CD4-positive, alpha-beta memory T cell (primary cell): Measurements from ENCODE around the gene RBFOX2. TPM values are rescaled to one million over a fixed set of nuclear protein-coding genes. Genes with fewer than 3 reads are reported as not detected.

Source experiments
- CTCF ChIA-PET: fragments of 350-600 bp; sonication (Branson Sonifier 250); formaldehyde crosslinking; loops from one replicate; lab custom pipeline; 2021; ENCODE audit warnings: inconsistent platforms; ENCODE audit not compliant: partially characterized antibody; lab: Charles Lee
- POLR2A ChIA-PET: fragments of 350-600 bp; sonication (Branson Sonifier 250); formaldehyde crosslinking; loops from one replicate; lab custom pipeline; 2021; ENCODE audit not compliant: partially characterized antibody; lab: Charles Lee
- DNase-seq, 5 donors: peaks; one replicate each; pipeline versions ENCODE4 v3.0.0 to v3.0.0-alpha.2; 2020 to 2022; ENCODE audit warnings: mixed read lengths in 1 of 5
- H3K27ac ChIP-seq: one replicate; pipeline ENCODE4 v1.7.0; 2013; ENCODE audit warnings: low read depth, low read length
- H3K27me3 ChIP-seq: 2 replicates; pipeline ENCODE4 v1.7.0; 2013; ENCODE audit warnings: mild to moderate bottlenecking, low read length, moderate library complexity; ENCODE audit not compliant: insufficient read depth
- H3K36me3 ChIP-seq: 2 replicates; pipeline ENCODE4 v1.7.0; 2013; ENCODE audit warnings: mild to moderate bottlenecking, low read length, moderate library complexity; ENCODE audit not compliant: insufficient read depth
- H3K4me1 ChIP-seq: 2 replicates; pipeline ENCODE4 v1.7.0; 2013; ENCODE audit warnings: mild to moderate bottlenecking, low read length, moderate library complexity; ENCODE audit not compliant: insufficient read depth
- H3K4me3 ChIP-seq, 2 donors: one replicate each; pipeline ENCODE4 v1.7.0; 2013; ENCODE audit warnings: low read length in 2 of 2, mild to moderate bottlenecking in 1 of 2
- H3K9me3 ChIP-seq, 2 donors: one replicate each; pipeline ENCODE4 v1.7.0; 2013; ENCODE audit warnings: low read length in 2 of 2, control low read depth in 1 of 2; ENCODE audit not compliant: control insufficient read depth in 1 of 2
- H3K27ac Mint-ChIP-seq, 7 donors: one replicate each; pipeline ENCODE4 v1.8.0; 2020 to 2021; ENCODE audit warnings: mixed read lengths in 7 of 7, mild to moderate bottlenecking in 6 of 7, inconsistent platforms in 3 of 7, moderate library complexity in 3 of 7
- H3K27me3 Mint-ChIP-seq, 2 donors: one replicate each; pipeline ENCODE4 v1.8.0; 2020 to 2021; ENCODE audit warnings: mixed read lengths in 2 of 2
- H3K36me3 Mint-ChIP-seq, 2 donors: one replicate each; pipeline ENCODE4 v1.8.0; 2020 to 2021; ENCODE audit warnings: mixed read lengths in 2 of 2, inconsistent platforms in 1 of 2, mild to moderate bottlenecking in 1 of 2
- H3K4me1 Mint-ChIP-seq, 4 donors: one replicate each; pipeline ENCODE4 v1.8.0; 2020 to 2021; ENCODE audit warnings: mixed read lengths in 4 of 4, mild to moderate bottlenecking in 1 of 4
- H3K4me3 Mint-ChIP-seq, 8 donors: one replicate each; pipeline ENCODE4 v1.8.0; 2020 to 2021; ENCODE audit warnings: mixed read lengths in 8 of 8, mild to moderate bottlenecking in 7 of 8, moderate library complexity in 6 of 8, inconsistent platforms in 3 of 8
- H3K9me3 Mint-ChIP-seq, 8 donors: one replicate each; pipeline ENCODE4 v1.8.0; 2020 to 2021; ENCODE audit warnings: mixed read lengths in 8 of 8, mild to moderate bottlenecking in 5 of 8, inconsistent platforms in 3 of 8, moderate library complexity in 1 of 8
- intact Hi-C: fragments of 100-400 bp; cut with micrococcal nuclease; formaldehyde crosslinking; loops from one replicate; pipeline ENCODE4 v1.15.1; 2023
- polyA plus RNA-seq, 2 donors: library from polyadenylated mRNA; unstranded; fragments of 300-500 nt; fragmentation: Illumina TruSeq; gene quantifications; one replicate each; pipeline ENCODE4 v1.2.3, GENCODE V29; 2021
- total RNA-seq, 2 experiments: library from RNA; stranded (reverse); gene quantifications; one replicate each; pipeline ENCODE4 v1.2.3, GENCODE V29; 2021

Gene RBFOX2
- total and polyA plus RNA-seq, 4 experiments from 2014 or later: 0.68 to 1.3 (median 1.0) TPM

- ChIA-PET POLR2A (no interaction called here), CTCF (no interaction called here)
- peaks cover 0 to 2% (median 0%) of the 10 kb centered on the region in 8 donors for H3K9me3 Mint-ChIP-seq
Measured at GRCh38 chr22:35958334-35958733, 70.3 kb downstream of the RBFOX2 start.

GRCh38 chr22:35957589-35957988 is 71.0 kb downstream of the RBFOX2 start:
- H3K9me3 ChIP-seq: no peaks in the 10 kb centered on the region
- intact Hi-C loops: no loop called here
- H3K36me3 ChIP-seq: no peaks in the 10 kb centered on the region
- Mint-ChIP-seq H3K27ac (no peak overlapping the region), H3K4me3 (no peak overlapping the region), H3K9me3 (peaks cover 0 to 2% (median 0%) of the 10 kb centered on the region in 8 donors), H3K27me3 (peaks cover 13 to 14% of the 10 kb centered on the region in 2 donors), H3K36me3 (no peaks in the 10 kb centered on the region), H3K4me1 (no peaks in the 10 kb centered on the region)
- no peak for DNase-seq
- H3K4me1 ChIP-seq: no peaks in the 10 kb centered on the region
- ChIA-PET CTCF (no interaction called here), POLR2A (no interaction called here)
- H3K27me3 ChIP-seq: no peaks in the 10 kb centered on the region
- H3K4me3 ChIP-seq: no peak overlapping the region
- H3K27ac ChIP-seq: no peak overlapping the region

More at GRCh38 chr22:35958334-35958733, 70.3 kb downstream of the RBFOX2 start:
- Histone ChIP-seq H3K27me3 (no peaks in the 10 kb centered on the region), H3K9me3 (no peaks in the 10 kb centered on the region), H3K36me3 (no peaks in the 10 kb centered on the region), H3K4me3 (no peak overlapping the region), H3K4me1 (no peaks in the 10 kb centered on the region), H3K27ac (no peak overlapping the region)
- intact Hi-C loops: no loop called here
- Mint-ChIP-seq H3K36me3 (no peaks in the 10 kb centered on the region), H3K27ac (no peak overlapping the region), H3K27me3 (peaks cover 14% of the 10 kb centered on the region in 2 donors), H3K4me3 (no peak overlapping the region), H3K4me1 (no peaks in the 10 kb centered on the region)
- no peak for DNase-seq

DNA sequence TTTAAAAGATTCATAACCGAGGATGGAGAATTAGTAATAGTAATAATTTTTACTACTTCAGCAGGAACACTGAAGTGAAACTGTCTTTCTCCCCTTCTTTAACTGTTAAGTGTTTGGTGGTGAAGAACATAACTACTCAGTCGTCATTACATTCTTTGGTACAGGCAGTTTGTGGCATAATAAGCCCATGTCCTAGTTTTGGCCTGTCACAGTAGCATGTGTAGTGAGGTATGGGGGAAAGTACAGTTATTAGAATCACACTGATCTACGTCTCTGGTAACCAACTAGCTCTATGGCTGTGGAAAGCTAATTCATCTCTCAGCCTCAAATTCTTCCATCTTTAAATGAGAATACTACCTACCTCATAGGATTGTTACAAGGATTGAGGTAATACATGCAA is 71.8 kb downstream of the RBFOX2 start:
- Mint-ChIP-seq H3K9me3 (peaks cover 0 to 2% (median 0%) of the 10 kb centered on the region in 8 donors), H3K27me3 (peaks cover 13 to 14% of the 10 kb centered on the region in 2 donors), H3K4me1 (no peaks in the 10 kb centered on the region), H3K27ac (no peak overlapping the region), H3K4me3 (no peak overlapping the region), H3K36me3 (no peaks in the 10 kb centered on the region)
- Histone ChIP-seq H3K36me3 (no peaks in the 10 kb centered on the region), H3K4me3 (no peak overlapping the region), H3K4me1 (no peaks in the 10 kb centered on the region), H3K27ac (no peak overlapping the region), H3K27me3 (no peaks in the 10 kb centered on the region), H3K9me3 (no peaks in the 10 kb centered on the region)
- CTCF ChIA-PET: no interaction called here
- intact Hi-C loops: no loop called here
- DNase-seq: no peak
- POLR2A ChIA-PET: no interaction called here

- Histone ChIP-seq H3K4me1 (no peaks in the 10 kb centered on the region), H3K4me3 (no peak overlapping the region), H3K36me3 (no peaks in the 10 kb centered on the region), H3K9me3 (no peaks in the 10 kb centered on the region), H3K27ac (no peak overlapping the region), H3K27me3 (no peaks in the 10 kb centered on the region)
- no peaks in the 10 kb centered on the region for H3K9me3 Mint-ChIP-seq
- POLR2A ChIA-PET: no interaction called here
- H3K27ac Mint-ChIP-seq: no peak overlapping the region
- no peak overlapping the region for H3K4me3 Mint-ChIP-seq
- CTCF ChIA-PET: no interaction called here
- DNase-seq: no peak
- no peaks in the 10 kb centered on the region for H3K36me3 Mint-ChIP-seq
- intact Hi-C loops: no loop called here
- H3K4me1 Mint-ChIP-seq: no peaks in the 10 kb centered on the region
- H3K27me3 Mint-ChIP-seq: peaks cover 11% of the 10 kb centered on the region in 2 donors
Measured at GRCh38 chr22:35955546-35955945, 73.1 kb downstream of the RBFOX2 start.

- no peaks in the 10 kb centered on the region for H3K27me3 ChIP-seq
- DNase-seq: no peak
- H3K4me1 ChIP-seq: no peaks in the 10 kb centered on the region
- Mint-ChIP-seq H3K27me3 (peaks cover 2 to 4% of the 10 kb centered on the region in 2 donors), H3K36me3 (no peaks in the 10 kb centered on the region), H3K4me3 (no peak overlapping the region), H3K4me1 (no peaks in the 10 kb centered on the region), H3K9me3 (no peaks in the 10 kb centered on the region), H3K27ac (no peak overlapping the region)
- no peak overlapping the region for H3K27ac ChIP-seq
- no peaks in the 10 kb centered on the region for H3K36me3 ChIP-seq
- ChIA-PET POLR2A (no interaction called here), CTCF (interaction anchor here (1.2 to 1.3 kb wide), 2 partner anchors 16 to 113 kb away, joined by 4 to 5 read pairs; no protein-coding TSS in a partner anchor)
- intact Hi-C loops: no loop called here
- no peaks in the 10 kb centered on the region for H3K9me3 ChIP-seq
- H3K4me3 ChIP-seq: no peak overlapping the region
Measured at GRCh38 chr22:35952576-35952975, 76.0 kb downstream of the RBFOX2 start.

DNA sequence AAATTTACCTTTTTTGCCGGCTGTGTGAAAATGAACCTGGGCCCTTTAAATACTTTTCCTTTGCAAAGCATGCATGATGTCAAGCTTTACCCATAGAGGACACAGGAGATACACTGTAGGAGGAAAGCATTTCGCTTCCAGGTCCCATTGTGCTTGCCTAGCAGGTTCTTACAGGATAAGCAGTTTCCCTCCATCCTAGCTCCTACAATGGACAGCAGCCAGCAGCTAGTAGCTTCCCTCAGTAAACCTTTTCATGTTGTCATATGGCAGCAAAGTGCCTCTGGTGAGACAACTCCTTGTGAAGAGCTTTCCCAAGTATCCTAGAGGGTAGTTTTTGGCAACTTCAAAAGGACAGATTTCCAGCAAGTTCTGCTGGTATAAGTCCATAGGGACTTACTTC is 78.4 kb downstream of the RBFOX2 start:
- no peak overlapping the region for H3K4me3 ChIP-seq
- no peaks in the 10 kb centered on the region for H3K9me3 ChIP-seq
- no peaks in the 10 kb centered on the region for H3K27me3 ChIP-seq
- no peak overlapping the region for H3K27ac Mint-ChIP-seq
- no peak overlapping the region for H3K27ac ChIP-seq
- POLR2A ChIA-PET: interaction anchor here (0.7 kb wide), 1 partner anchor 167 kb away, joined by 4 read pairs; no protein-coding TSS in a partner anchor
- no peak overlapping the region for H3K4me3 Mint-ChIP-seq
- CTCF ChIA-PET: no interaction called here
- DNase-seq: no peak
- H3K9me3 Mint-ChIP-seq: no peaks in the 10 kb centered on the region
- no peaks in the 10 kb centered on the region for H3K36me3 Mint-ChIP-seq
- intact Hi-C loops: no loop called here
- H3K36me3 ChIP-seq: no peaks in the 10 kb centered on the region
- H3K4me1 ChIP-seq: no peaks in the 10 kb centered on the region
- H3K27me3 Mint-ChIP-seq: peaks cover 2% of the 10 kb centered on the region in 2 donors
- no peaks in the 10 kb centered on the region for H3K4me1 Mint-ChIP-seq

- Mint-ChIP-seq H3K27me3 (peaks cover 0 to 4% of the 10 kb centered on the region in 2 donors), H3K9me3 (no peaks in the 10 kb centered on the region), H3K4me1 (no peaks in the 10 kb centered on the region), H3K4me3 (no peak overlapping the region), H3K36me3 (no peaks in the 10 kb centered on the region), H3K27ac (no peak overlapping the region)
- intact Hi-C loops: no loop called here
- no peak for DNase-seq
- no peak overlapping the region for H3K4me3 ChIP-seq
- H3K27me3 ChIP-seq: no peaks in the 10 kb centered on the region
- H3K4me1 ChIP-seq: no peaks in the 10 kb centered on the region
- no peaks in the 10 kb centered on the region for H3K36me3 ChIP-seq
- no peak overlapping the region for H3K27ac ChIP-seq
- H3K9me3 ChIP-seq: no peaks in the 10 kb centered on the region
- CTCF ChIA-PET: no interaction called here
- POLR2A ChIA-PET: no interaction called here
Measured at GRCh38 chr22:35949243-35949642, 79.4 kb downstream of the RBFOX2 start.
